GM12891 (cell line): ENCODE measurements around the gene NFATC1.
"Not testable (repeated sequence)": the region's sequence is repeated elsewhere in the genome, so short reads cannot be mapped to it uniquely, and the experiment has no call there.

Experiments used
- DNase-seq: peaks from one replicate; pipeline ENCODE4 v3.0.0; 2011; ENCODE audit warnings: low spot score; ENCODE audit not compliant: insufficient read length
- FAIRE-seq: peaks from 2 replicates; lab custom pipeline; 2011; peaks lifted over from hg19 to GRCh38; lab: Jason Lieb, UNC
- PAX5 ChIP-seq: IDR thresholded peaks from 2 replicates; pipeline ENCODE4 v1.6.1; 2011; ENCODE audit warnings: low read length, moderate library complexity, mild to moderate bottlenecking; ENCODE audit not compliant: insufficient read depth, severe bottlenecking
- POLR2A ChIP-seq: IDR thresholded peaks from 2 replicates; pipeline ENCODE4 v1.6.1; 2011; ENCODE audit warnings: low read depth, low read length, control low read depth
- POLR2AphosphoS5 ChIP-seq: IDR thresholded peaks from 2 replicates; pipeline ENCODE4 v1.6.1; 2011; ENCODE audit warnings: low read depth, low read length, control low read depth
- POU2F2 ChIP-seq: IDR thresholded peaks from 2 replicates; pipeline ENCODE4 v1.6.1; 2011; ENCODE audit warnings: low read depth, mild to moderate bottlenecking, control low read depth, low read length, moderate library complexity
- SPI1 ChIP-seq: IDR thresholded peaks from 2 replicates; pipeline ENCODE4 v1.6.1; 2011; ENCODE audit warnings: low read depth, low read length, control low read depth
- TAF1 ChIP-seq: IDR thresholded peaks from 2 replicates; pipeline ENCODE4 v1.6.1; 2011; ENCODE audit warnings: low read depth, low read length, control low read depth

Gene NFATC1

DNA sequence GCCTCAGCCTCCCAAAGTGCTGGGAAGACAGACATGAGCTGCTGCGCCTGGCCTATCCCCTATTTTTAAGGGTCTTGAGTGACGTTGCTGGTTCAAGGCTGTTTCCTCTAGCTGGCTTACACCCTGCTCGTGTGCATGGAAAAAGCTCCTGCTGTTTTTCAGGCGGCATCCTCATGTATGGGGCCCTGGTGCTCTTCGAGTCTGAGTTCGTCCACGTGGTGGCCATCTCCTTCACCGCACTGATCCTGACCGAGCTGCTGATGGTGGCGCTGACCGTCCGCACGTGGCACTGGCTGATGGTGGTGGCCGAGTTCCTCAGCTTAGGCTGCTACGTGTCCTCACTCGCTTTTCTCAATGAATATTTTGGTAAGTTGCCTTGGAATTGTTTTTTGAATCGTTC is 22.0 kb upstream of the NFATC1 start:
- DNase-seq (no peak), FAIRE-seq (no peak)
- TF ChIP-seq PAX5 (no peak), POU2F2 (no peak), POLR2AphosphoS5 (no peak), SPI1 (no peak), TAF1 (no peak), POLR2A (no peak)

DNA sequence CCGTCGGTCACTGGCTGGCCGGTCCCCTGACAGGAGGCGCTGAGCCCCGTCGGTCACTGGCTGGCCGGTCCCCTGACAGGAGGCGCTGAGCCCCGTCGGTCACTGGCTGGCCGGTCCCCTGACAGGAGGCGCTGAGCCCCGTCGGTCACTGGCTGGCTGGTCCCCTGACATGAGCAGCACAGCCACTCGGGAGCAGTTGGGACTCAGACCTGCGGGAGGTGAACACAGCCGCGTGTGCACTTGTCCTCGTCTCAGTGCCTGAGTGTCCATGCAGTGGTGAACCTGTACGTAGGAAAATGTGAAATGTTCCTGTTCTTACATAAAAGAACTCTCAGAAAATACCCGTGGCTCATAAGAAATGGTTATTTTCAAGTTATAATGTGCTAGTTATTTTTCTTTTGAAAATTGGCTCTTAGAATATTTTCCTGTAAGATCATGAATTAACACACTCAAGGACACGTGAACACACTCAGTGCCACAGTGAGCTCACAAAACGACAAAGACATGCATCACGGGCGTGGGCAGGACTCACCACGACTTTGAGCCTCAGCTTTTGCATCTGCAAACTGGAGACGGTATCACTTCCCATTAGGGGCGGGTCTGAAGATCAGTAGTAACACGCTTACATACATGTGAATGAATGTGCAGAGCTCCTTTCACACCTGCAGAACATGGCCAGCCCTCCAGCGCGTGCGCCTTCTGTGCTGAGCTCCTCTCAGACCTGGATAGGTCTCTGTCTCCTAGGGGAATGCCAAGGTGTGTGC is 21.1 kb upstream of the NFATC1 start:
- DNase-seq (peak; percentile 64), FAIRE-seq (peak; percentile 96)
- TF ChIP-seq PAX5: no peak
- peak; percentile 90; the same call in 1 of the 2 replicates for TF ChIP-seq POU2F2
- TF ChIP-seq SPI1: peak; percentile 89

- FAIRE-seq (peak; percentile 9), DNase-seq (no peak)
- TF ChIP-seq POLR2A: no peak
- no peak for TF ChIP-seq PAX5
- TF ChIP-seq SPI1: no peak
- TF ChIP-seq POLR2AphosphoS5: no peak
- TF ChIP-seq POU2F2: no peak
- no peak for TF ChIP-seq TAF1
Measured at GRCh38 chr18:79375441-79376154, 20.1 kb upstream of the NFATC1 start.

DNA sequence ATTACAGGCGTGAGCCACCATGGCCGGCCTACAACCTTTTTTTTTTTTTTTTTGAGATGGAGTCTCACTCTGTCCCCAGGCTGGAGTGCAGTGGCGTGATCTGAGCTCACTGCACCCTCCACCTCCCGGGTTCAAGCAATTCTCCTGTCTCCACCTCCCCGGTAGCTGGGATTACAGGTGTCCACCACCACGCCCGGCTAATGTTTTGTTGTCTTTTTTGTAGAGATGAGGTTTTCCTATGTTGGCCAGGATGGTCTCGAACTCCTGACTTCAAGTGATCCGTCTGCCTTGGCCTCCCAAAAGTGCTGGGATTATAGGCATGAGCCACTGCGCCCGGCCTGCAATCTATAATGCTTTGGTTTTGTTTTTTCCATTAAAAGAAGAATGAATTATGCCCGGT is 19.1 kb upstream of the NFATC1 start:
- FAIRE-seq, DNase-seq: not testable (repeated sequence)

GRCh38 chr18:79377187-79377891 is 18.4 kb upstream of the NFATC1 start:
- no peak for TF ChIP-seq SPI1
- no peak for TF ChIP-seq POLR2A
- TF ChIP-seq PAX5: no peak
- no peak for TF ChIP-seq POLR2AphosphoS5
- TF ChIP-seq TAF1: no peak
- TF ChIP-seq POU2F2: no peak
- no peak for FAIRE-seq
- no peak for DNase-seq

DNA sequence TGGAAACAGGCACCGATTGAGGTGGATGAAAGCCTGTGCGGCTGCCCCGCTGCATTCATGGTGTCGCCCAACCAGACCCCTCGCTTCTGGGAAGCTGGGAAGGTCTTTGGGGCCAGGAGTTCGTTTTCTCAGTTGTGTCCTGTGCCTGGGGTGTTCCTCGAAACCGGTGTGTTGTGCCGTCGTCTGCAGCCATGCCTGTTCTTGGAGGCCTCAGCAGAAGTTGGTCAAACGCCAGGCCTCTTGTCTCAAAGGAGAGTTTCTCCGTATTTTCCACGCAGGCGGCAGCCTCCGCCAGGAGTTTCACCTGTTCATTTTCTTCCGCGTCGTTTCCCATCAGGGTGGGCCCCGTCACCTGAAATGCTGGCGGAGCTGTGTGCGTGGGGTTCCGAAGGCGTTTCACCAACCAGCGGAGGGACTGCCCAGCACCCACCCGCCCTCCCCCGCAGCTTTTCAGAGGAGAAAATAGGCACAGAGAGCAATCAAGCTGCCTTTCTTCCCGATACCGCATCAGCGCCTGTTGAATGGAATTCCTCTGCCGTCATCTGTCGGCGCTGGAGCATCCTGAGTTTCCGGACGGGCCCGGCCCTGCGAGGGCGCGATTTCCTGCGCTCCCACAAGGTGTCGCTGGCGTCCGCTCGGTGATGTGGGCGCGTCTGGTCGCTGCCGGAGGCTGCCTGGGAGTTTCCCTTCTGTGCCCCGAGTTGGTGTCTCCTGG is 17.0 kb upstream of the NFATC1 start:
- FAIRE-seq: peak; percentile 98
- peak; percentile 80 for DNase-seq

DNA sequence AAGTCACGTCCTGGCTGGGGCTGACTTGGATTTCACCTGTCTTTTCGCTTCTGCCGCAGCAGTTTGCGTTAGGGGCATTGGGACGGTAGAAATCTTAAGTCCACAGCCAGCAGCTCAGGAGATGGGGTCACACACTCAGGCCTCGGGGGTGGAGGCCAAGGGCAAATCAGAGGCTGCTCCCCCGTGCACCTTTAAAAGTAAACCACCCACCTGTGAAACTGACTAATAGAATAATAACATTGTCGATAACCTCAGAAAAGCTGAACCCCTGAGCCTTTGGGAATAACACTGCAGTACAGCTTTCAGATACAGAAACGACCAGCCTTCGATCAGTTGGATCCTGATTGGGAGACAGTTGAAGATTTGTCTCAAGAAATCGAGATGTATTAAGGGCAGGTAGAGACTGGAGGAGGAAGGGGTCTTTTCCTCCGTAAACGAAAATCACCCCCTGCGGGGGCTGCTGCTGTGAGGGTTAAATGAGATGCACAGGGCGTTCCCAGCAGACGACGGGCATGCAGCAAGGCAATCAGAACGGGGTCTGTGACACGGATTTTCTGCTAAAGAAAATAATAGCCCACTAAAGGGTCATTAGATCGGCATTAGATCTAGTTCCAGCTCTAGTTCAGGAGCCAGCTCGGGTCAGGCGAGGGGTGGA is 16.4 kb upstream of the NFATC1 start:
- TF ChIP-seq POLR2AphosphoS5: no peak
- no peak for TF ChIP-seq PAX5
- TF ChIP-seq TAF1: no peak
- TF ChIP-seq POU2F2: no peak
- TF ChIP-seq POLR2A: no peak
- TF ChIP-seq SPI1: no peak
- DNase-seq (no peak), FAIRE-seq (peak; percentile 35)

More for the DNA sequence above, 17.0 kb upstream of the NFATC1 start:
- TF ChIP-seq POU2F2: no peak
- TF ChIP-seq TAF1: no peak
- no peak for TF ChIP-seq PAX5
- no peak for TF ChIP-seq POLR2A
- no peak for TF ChIP-seq SPI1
- no peak for TF ChIP-seq POLR2AphosphoS5

DNA sequence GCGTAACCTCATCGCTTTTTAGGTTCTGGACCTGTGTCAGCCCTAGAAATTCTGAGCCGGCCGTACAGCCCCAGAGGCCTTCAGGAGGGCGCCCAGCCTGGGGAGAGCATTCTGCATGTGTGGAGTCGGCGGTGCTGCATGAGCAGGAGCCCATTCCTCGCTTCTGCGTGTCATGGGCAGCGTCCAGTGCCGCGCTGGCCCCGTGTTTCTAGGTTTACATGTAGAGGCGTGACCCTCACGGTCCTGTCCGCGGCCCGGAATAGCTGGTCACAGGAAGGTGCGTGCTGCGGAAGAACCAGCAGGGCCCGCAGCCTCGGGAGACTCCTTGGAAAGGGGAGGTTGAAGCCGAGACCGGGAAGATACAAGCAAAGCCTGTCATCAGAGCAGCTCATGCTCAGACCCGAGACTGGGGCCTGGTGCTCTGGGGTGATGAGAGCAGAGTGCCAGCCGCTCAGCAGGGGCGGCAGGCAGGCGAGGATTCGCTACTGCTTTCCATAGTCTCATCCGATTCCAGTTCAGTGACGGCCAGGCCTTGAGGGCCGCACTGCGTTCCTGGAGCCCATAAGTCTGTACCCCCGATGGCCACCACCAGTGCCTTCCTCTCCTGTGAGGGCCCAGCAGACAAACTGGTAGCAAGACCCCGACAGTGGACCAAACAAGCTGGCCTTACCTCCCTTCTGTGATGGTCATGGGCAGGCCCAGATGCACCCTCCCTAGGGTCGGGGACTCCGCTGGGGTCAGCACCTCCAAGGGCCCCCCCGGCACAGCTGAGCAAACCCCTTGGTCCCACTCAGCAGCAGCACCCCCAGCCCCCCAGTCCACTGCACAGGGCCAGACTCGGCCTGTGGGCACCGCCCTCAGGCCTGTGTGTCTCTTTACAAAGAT is 15.6 kb upstream of the NFATC1 start:
- TF ChIP-seq TAF1: no peak
- TF ChIP-seq SPI1: no peak
- no peak for TF ChIP-seq POLR2AphosphoS5
- FAIRE-seq (no peak), DNase-seq (no peak)
